GM21423 (cell line): ENCODE measurements around the gene IWS1.
"Not testable (repeated sequence)": the region's sequence is repeated elsewhere in the genome, so short reads cannot be mapped to it uniquely, and the experiment has no call there.

ENCODE experiments used
- ATAC-seq: cut with Tn5 transposase; IDR thresholded peaks from one replicate; pipeline ENCODE4 v1.9.1; 2021; ENCODE audit warnings: mild to moderate bottlenecking, moderate library complexity; ENCODE audit not compliant: unreplicated experiment

IWS1 gene

GRCh38 chr2:127561371-127561770 lies 35.1 kb upstream of the IWS1 start:
- ATAC-seq: no peak

GRCh38 chr2:127560931-127561280 lies 34.6 kb upstream of the IWS1 start:
- no peak for ATAC-seq

DNA sequence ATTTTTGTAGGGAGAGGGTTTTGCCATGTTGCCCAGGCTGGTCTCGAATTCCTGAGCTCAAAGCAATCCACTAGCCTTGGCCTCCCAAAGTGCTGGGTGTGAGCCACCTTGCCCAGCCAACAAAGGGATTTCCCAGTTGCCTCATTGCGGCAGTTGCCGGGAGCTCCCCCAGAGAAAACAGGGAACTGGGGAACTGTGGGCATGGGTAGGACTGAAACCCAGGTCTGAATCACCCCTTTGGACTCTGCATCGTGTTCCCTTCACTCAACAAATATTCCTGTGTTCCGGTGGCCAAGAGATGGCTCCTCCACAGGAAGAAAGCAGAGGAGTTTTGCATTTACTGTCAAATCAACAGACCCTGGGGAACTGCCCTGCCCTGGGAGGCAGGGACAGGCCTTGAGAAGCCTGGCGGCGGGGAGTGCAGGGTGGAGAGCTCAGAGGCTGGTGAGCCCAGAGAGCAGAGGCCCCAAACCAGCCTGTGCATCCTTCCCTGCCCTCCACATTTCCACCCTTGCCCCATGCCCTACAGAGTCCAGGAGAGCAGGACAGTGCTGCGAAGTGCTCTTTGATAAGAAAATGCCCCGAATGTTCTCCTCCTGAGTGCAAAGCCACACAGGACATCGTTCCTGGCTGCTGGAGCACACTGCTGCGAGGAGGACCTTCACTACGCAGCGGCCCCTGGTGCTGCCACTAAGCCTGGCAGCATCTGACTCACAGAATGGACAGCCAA lies 34.1 kb upstream of the IWS1 start:
- ATAC-seq: no peak

DNA sequence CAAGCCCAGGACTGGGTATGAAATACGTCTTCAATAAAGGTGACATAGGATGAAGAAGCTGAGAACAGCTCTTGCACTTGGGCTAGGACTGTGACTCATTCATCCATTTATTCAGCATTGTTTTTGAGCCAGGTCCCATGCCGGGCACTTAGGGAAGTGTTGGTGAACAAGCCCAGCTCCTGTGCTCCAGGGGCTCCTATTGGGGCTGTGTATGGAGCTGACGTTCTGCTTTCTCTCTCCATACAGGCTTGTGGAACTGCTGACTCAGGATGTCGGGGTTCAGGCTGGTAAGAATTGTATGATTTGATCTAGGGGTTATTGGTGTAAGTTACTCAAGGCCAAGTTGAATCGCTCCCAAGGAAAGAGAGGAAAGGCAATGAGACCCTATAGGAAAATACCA lies 33.2 kb upstream of the IWS1 start:
- no peak for ATAC-seq

DNA sequence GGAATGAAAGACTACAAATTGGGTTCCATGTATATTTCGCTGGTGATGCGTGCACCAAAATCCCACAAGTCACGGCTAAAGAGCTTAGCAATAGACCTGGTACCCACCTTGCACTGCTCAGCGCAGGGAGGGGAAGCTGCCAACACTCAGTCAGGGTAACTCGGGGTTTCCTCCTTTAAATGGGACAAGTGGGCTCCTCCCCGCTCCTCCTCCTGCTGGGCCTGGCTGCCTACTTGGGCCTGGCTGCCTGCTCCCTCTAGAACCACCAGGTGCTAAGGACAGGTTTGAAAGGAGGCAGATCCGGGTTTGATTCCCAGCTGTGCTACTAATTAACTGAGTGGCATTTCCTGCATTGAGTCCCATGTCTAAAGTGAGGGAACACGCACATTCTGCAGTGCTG lies 32.6 kb upstream of the IWS1 start:
- no peak for ATAC-seq

DNA sequence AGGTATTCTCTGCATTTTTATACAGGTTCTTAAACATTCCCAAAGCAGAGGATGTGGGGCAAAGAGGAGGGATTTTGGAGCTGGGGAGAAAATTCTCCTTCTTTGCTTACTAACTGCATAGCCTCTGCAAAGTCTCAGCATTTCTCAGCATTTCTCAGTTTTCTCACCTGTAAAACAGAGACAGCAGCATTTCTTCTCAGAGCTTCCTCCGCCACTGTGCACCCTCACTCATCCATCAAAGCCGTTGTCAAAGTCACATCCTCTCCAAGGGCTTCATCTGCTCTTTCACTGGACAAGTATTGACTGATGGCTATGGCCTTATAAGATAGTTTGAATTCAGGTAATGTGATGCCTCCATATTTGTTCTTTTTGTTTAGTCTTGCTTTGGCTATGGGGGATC lies 26.6 kb upstream of the IWS1 start:
- ATAC-seq: no peak

- ATAC-seq: no peak
These were observed 26.0 kb upstream of the IWS1 start for GRCh38 chr2:127552336-127552735.

DNA sequence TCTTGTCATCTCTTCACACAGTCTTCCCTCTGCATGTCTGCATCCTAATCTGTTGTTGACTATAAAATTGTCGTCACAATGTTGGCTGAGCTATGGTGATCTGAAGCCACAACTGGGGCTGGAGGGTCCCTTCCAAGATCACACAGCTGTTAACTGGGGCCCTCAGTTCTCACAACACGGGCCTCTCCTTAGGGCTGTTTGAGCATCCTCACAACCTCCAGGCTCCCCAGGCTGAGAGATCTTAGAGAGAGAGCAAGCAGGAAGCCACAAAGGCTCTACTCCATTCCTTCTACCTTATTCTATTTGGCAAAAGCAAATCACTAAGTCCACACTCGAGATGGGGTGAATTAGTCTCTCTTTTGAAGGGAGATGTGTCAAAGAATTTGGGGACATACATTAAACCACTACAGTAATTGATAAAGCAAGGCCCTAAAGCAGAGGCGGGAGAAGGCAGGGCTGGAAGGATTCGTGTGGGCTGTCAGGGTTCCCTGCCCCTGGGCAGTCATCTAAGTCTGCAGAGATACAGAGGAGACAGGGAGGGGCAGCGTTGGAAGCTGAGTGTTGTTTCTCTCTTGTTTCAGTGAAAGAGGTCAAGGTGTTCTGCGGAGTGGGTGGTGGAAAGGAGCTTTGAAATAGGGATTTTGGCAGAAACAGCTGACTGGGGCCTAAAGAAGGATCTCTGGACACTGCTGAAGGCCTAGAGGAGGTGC lies 25.1 kb upstream of the IWS1 start:
- no peak for ATAC-seq

GRCh38 chr2:127546797-127547196 lies 20.5 kb upstream of the IWS1 start:
- ATAC-seq: no peak

- no peak for ATAC-seq
These were observed 19.5 kb upstream of the IWS1 start for GRCh38 chr2:127545796-127546195.

DNA sequence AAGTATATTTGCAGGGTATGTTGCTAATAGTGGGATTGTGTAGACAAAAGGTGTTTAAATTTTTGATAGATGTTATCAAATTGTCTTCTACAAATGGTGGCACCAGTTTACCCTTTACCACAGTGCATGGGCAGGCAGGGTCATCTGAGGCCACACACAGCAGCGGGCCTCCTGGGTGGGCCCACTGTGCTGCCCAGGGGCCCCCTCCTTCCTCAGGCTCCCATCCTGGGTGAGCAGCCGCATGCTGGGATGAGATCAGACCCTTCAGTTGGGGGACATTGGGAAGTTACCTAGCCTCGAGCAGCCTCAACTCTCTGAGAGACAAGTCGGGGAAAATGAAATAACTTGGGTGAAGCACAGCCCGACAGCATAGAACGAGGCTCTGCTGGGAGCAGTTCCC lies 18.9 kb upstream of the IWS1 start:
- no peak for ATAC-seq

DNA sequence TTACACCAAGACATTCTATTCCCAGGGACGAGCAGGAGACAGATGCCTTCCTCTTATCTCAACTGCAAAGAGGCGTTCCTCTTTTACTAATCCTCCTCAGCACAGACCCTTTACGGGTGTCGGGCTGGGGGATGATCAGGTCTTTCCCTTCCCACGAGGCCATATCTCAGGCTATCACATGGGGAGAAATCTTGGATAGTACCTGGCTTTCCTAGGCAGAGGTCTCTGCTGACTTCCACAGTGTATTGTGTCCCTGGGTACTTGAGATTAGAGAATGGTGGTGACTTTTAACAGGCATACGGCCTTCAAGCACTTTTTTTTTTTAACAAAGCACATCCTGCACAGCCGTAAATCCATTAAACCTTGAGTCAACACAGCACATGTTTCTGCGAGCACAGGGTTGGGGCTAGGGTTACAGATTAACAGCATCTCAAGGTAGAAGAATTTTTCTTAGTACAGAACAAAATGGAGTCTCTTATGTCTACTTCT lies 16.8 kb upstream of the IWS1 start:
- ATAC-seq: not testable (repeated sequence)

DNA sequence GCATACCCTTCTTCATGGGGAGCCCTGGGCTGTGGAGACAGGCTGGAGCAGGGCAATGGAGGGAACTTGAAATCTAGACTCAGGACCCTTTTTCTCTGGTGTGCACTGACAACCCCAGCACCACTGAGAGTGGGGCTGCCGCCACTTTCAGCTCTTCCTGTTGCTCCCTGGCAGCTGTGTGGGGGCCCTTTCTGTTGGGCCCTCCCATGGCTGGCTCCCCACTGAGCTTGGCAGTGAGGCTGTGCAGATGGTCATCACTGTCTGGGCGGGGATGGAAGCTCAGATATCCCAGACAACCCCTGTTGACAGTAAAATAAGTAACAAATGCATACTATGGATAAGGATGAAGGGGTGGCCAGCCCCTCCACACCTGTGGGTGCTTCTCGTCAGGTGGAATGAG lies 15.9 kb upstream of the IWS1 start:
- ATAC-seq: no peak

DNA sequence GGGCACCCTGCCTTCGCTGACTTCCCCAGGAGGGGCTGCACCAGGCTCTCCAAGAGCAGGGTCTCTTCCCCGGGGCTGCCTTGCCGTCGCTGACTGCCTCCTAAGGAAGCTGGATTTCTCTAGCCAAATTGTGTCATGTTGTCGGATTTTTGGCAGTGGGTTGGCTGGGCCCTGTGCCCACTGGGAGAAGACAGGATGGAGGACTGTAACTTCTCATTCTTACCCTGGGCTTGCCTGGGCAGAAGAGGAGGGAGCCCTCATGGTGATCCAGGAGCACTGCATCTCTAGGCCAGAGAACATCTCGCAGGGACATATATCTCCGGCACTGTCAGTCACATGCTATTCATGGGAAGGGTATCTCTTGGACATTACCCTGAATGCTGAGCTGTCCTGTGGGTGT lies 15.5 kb upstream of the IWS1 start:
- no peak for ATAC-seq

- no peak for ATAC-seq
These were observed 11.4 kb upstream of the IWS1 start for GRCh38 chr2:127537644-127538043.

DNA sequence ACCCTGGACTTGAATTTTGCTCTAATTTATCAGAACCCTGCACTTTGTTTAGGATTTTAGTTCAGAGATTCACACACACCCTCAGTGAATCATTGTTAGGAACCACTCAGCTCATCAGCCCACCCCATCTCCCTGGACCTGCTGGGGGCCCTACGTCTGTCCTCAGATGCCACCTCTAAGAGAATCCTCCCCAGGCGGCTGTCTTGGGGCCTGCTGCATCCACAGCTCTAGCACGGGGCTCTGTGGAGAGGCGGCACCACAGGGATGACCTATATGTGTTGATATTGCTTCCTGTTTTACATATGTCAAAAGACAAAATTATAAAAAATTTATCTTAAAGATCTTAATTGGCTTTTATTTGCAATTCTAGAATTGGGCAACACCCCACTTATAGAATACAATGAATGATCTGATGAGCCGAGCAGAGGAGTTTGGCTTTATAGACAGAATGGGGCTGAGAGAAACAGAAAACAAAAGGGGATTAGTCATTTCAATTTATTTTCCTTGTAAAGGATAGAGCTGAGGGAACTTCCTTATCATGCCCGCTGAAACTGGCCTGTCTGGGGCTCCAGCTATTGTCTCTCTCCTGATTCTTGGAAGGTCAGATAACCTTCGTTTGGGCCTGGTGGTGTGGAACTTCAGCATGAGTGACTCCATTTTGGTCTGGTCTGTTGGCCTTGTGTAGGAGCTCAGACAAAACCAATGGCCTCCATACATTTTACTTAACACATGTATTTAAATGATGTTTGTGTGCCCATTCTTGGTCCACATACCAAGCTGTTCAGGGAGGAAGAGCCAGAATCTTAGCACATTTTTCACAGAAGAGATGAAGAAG lies 10.6 kb upstream of the IWS1 start:
- ATAC-seq: no peak

- no peak for ATAC-seq
These were observed 9.6 kb upstream of the IWS1 start for GRCh38 chr2:127535918-127536317.

- no peak for ATAC-seq
These were observed 9.2 kb upstream of the IWS1 start, which contains the start of gene MYO7B for GRCh38 chr2:127535422-127535901. Gene MYO7B (plus strand): TSS chr2:127535683. CDS start chr2:127559723, 24,040 bp downstream.

- no peak for ATAC-seq
These were observed 6.0 kb upstream of the IWS1 start for GRCh38 chr2:127532296-127532695.

DNA sequence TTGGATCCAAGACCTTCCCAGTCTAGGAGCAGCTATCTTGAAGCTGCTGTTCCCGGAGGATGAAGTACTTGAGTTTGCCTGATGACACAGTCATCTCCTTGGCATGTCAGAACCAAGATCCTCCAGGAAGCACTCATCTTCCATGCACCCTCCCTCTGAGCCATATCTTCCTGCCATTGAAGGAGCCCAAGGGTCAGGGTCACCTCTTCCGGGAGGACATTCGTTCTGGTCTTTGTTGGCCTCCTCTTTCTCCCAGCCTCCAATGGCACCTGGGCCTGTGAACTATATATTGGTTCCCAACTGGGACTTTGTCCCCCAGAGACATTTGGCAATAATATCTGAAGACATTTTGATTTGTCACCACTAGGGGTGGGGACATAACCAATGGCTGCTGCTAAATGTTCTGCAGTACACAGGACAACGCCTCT lies 4.9 kb upstream of the IWS1 start:
- no peak for ATAC-seq
